GM19239 (cell line): ENCODE results near the gene ANO5.
A peak's percentile ranks its signal among the peaks of the same experiment; 100 is the strongest.

Experiments
- DNase-seq: peaks from one replicate; pipeline ENCODE4 v3.0.0; 2011; ENCODE audit warnings: low spot score; ENCODE audit not compliant: insufficient read length
- FAIRE-seq: peaks from 2 replicates; lab custom pipeline; 2011; peaks lifted over from hg19 to GRCh38; lab: Jason Lieb, UNC

The ANO5 gene

DNA sequence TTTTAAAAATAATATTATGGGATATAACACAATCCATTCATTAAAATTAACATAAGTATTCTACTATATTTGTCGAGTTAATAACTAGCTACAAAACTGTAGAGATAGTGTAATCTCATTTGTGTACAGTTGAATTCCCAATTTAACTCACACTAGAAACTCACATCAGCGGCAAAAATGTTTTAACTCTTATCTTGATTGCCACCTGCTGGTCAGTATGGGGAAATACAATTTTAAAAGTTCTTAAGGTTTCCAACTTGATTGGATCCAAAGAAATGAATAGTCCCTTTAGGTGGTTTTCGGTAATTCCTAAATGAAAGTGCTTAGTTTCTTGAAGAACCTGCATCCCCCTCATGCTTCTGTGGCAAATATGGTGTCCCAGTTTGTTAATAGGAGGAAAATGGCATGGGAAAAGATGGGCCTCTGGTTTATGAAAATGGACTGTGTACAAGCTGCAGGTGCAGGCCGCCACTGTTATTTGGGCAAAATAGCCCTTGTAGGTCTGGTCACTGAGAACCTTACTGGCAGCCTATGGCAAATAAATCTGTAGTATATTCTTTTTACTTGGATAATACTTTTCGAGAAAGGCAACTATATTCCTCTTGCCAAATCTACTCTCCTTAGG, 111.6 kb downstream of the ANO5 start:
- FAIRE-seq (peak; percentile 74), DNase-seq (no peak)

DNA sequence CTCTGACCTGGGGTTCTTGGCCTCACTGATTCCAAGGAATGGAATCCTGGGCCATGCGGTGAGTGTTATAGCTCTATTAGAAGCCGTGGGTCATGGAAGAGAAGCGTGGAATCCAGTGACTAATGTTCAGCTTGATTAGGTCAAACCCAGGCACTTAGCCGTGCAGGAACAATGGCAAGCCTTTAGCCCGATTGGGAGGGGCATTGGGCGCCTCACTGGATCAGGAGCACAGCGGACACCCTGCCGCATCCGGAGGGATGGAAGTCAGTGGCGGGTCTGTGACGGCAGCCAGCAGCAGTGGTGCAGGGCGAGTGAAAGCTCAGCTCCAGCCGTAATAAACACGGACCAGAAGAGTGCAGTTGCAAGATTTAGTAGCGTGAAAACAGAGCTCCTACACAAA, 124.8 kb downstream of the ANO5 start:
- DNase-seq (no peak), FAIRE-seq (no peak)

DNA sequence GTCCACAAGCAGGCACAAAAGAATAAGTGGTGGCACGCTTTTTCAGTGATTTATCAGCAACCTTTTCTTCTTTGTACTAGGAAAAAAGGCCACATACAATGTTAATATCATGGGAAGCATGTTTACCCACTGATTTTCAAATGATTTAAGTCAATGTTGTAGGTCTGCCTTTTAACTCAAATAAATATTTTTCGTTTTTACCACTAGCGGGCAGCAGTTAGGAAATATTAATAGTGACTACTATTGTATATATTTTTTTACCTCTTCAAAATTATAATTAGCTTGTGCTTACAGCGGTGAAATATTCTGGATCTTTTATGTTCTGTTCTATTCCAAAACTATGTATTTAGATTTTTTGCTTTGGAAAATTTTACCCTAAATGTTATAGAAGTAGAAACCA, 138.9 kb downstream of the ANO5 start:
- DNase-seq (no peak), FAIRE-seq (no peak)
